Measurements from ENCODE around the gene CUL9.

Gene CUL9

GRCh38 chr6:43173591-43174262 lies 8.3 kb upstream of the CUL9 start:
- DNase-seq (ENCODE audit: low spot score): no peak

GRCh38 chr6:43174263-43175112 lies 7.5 kb upstream of the CUL9 start:
- DNase-seq (ENCODE audit: low spot score): peak; percentile 100

GRCh38 chr6:43175676-43176422 lies 6.1 kb upstream of the CUL9 start:
- DNase-seq (ENCODE audit: low spot score): no peak

- no peak for DNase-seq (ENCODE audit: low spot score)
Measured at GRCh38 chr6:43176423-43176786, 5.6 kb upstream of the CUL9 start.

GRCh38 chr6:43178150-43178549 lies 3.8 kb upstream of the CUL9 start:
- DNase-seq (ENCODE audit: low spot score): no peak

GRCh38 chr6:43178951-43179830 lies 2.8 kb upstream of the CUL9 start:
- no peak for DNase-seq (ENCODE audit: low spot score)

GRCh38 chr6:43180058-43180457 lies 1.9 kb upstream of the CUL9 start:
- no peak for DNase-seq (ENCODE audit: low spot score)

GRCh38 chr6:43180985-43181384 lies 1.0 kb upstream of the CUL9 start:
- DNase-seq (ENCODE audit: low spot score): no peak

- no peak for DNase-seq (ENCODE audit: low spot score)
Measured at GRCh38 chr6:43181621-43181941, 415 bp upstream of the CUL9 start.

- no peak for DNase-seq (ENCODE audit: low spot score)
Measured at GRCh38 chr6:43183441-43183840, 1.4 kb downstream of the CUL9 start.

- DNase-seq (ENCODE audit: low spot score): no peak
Measured at GRCh38 chr6:43184268-43184985, 2.4 kb downstream of the CUL9 start.

- DNase-seq (ENCODE audit: low spot score): no peak
Measured at GRCh38 chr6:43185391-43185985, 3.5 kb downstream of the CUL9 start.

- no peak for DNase-seq (ENCODE audit: low spot score)
Measured at GRCh38 chr6:43186019-43186418, 4.0 kb downstream of the CUL9 start.

GRCh38 chr6:43186706-43187105 lies 4.7 kb downstream of the CUL9 start:
- DNase-seq (ENCODE audit: low spot score): no peak

- no peak for DNase-seq (ENCODE audit: low spot score)
Measured at GRCh38 chr6:43187821-43188220, 5.8 kb downstream of the CUL9 start.

- DNase-seq (ENCODE audit: low spot score): no peak
Measured at GRCh38 chr6:43188426-43188825, 6.4 kb downstream of the CUL9 start.

GRCh38 chr6:43189776-43190304 lies 7.8 kb downstream of the CUL9 start:
- no peak for DNase-seq (ENCODE audit: low spot score)

GRCh38 chr6:43192911-43193310 lies 10.9 kb downstream of the CUL9 start:
- DNase-seq (ENCODE audit: low spot score): no peak

GRCh38 chr6:43193929-43194328 lies 11.9 kb downstream of the CUL9 start:
- no peak for DNase-seq (ENCODE audit: low spot score)

GRCh38 chr6:43196337-43196736 lies 14.3 kb downstream of the CUL9 start:
- DNase-seq (ENCODE audit: low spot score): no peak

- no peak for DNase-seq (ENCODE audit: low spot score)
Measured at GRCh38 chr6:43199912-43200311, 17.9 kb downstream of the CUL9 start.
